CD4-positive, alpha-beta T cell (primary cell): ENCODE data around the gene FGF14. TPM values are rescaled to one million over a fixed set of nuclear protein-coding genes. Genes with fewer than 3 reads are reported as not detected.

ENCODE experiments used
- ATAC-seq: fragments of 200-7000 bp; cut with Tn5 transposase; one replicate; pipeline ENCODE4 v1.10.0; 2022; ENCODE audit warnings: mild to moderate bottlenecking; ENCODE audit not compliant: poor library complexity
- CTCF ChIA-PET: fragments of 350-600 bp; sonication (Branson Sonifier 250); formaldehyde crosslinking; loops from one replicate; lab custom pipeline; 2021; ENCODE audit warnings: antibody characterized with exemption, inconsistent platforms; lab: Charles Lee
- POLR2A ChIA-PET: fragments of 350-600 bp; sonication (Branson Sonifier 250); formaldehyde crosslinking; loops from one replicate; lab custom pipeline; 2021; ENCODE audit warnings: antibody characterized with exemption, inconsistent platforms; lab: Charles Lee
- DNase-seq, 14 experiments: peaks; one replicate each; pipeline ENCODE4 v3.0.0-alpha.2; 2013 to 2020; ENCODE audit warnings: mixed read lengths in 2 of 14
- H3K27ac ChIP-seq, 2 donors: one replicate each; pipeline versions ENCODE4 v1.5.1 to v1.7.0; 2013; ENCODE audit warnings: low read length in 2 of 2, low read depth in 1 of 2, mild to moderate bottlenecking in 1 of 2
- H3K27me3 ChIP-seq, 2 experiments: 1 replicate in 1 of 2; 2 replicates in 1 of 2; pipeline versions ENCODE4 v1.6.1 to v1.7.0; 2013; ENCODE audit warnings: low read length in 2 of 2, control low read depth in 1 of 2, mild to moderate bottlenecking in 1 of 2, moderate library complexity in 1 of 2; ENCODE audit not compliant: insufficient read depth in 2 of 2, control insufficient read depth in 1 of 2
- H3K36me3 ChIP-seq: one replicate; pipeline ENCODE4 v1.6.1; 2013; ENCODE audit warnings: low read length, control low read depth; ENCODE audit not compliant: insufficient read depth
- H3K4me1 ChIP-seq: one replicate; pipeline ENCODE4 v1.6.1; 2013; ENCODE audit warnings: low read length, control low read depth; ENCODE audit not compliant: insufficient read depth
- H3K4me3 ChIP-seq: one replicate; pipeline ENCODE4 v1.5.1; 2013; ENCODE audit warnings: mild to moderate bottlenecking, low read length, moderate library complexity
- H3K9me3 ChIP-seq, 2 experiments: 1 replicate in 1 of 2; 2 replicates in 1 of 2; pipeline versions ENCODE4 v1.6.1 to v1.7.0; 2013; ENCODE audit warnings: low read length in 2 of 2, mild to moderate bottlenecking in 2 of 2, control low read depth in 1 of 2, moderate library complexity in 1 of 2; ENCODE audit not compliant: control insufficient read depth in 1 of 2, insufficient read depth in 1 of 2
- H3K27ac Mint-ChIP-seq: one replicate; pipeline ENCODE4 v1.8.0; 2020; ENCODE audit warnings: mixed read lengths
- H3K27me3 Mint-ChIP-seq: one replicate; pipeline ENCODE4 v1.8.0; 2021; ENCODE audit warnings: mixed read lengths
- H3K36me3 Mint-ChIP-seq: one replicate; pipeline ENCODE4 v1.8.0; 2021; ENCODE audit warnings: low read depth, mixed read lengths
- H3K4me1 Mint-ChIP-seq: one replicate; pipeline ENCODE4 v1.8.0; 2021; ENCODE audit warnings: low read depth, mixed read lengths
- H3K4me3 Mint-ChIP-seq: one replicate; pipeline ENCODE4 v1.8.0; 2020; ENCODE audit warnings: mild to moderate bottlenecking, mixed read lengths
- H3K9me3 Mint-ChIP-seq: one replicate; pipeline ENCODE4 v1.8.0; 2020; ENCODE audit warnings: mixed read lengths
- CTCF ChIP-seq: fragments of 200-600 bp; IDR thresholded peaks from one replicate; pipeline ENCODE4 v1.8.0; 2022; ENCODE audit warnings: antibody characterized with exemption, mild to moderate bottlenecking
- intact Hi-C, 2 experiments: fragments of 100-400 bp; cut with DNase I in 1 of 2; cut with micrococcal nuclease in 1 of 2; formaldehyde crosslinking; loops; one replicate each; pipeline versions ENCODE4 v1.15.1 to v1.9.0; 2023 to 2025; cut with DNase I, micrococcal nuclease
- polyA plus RNA-seq, 2 donors: library from polyadenylated mRNA; unstranded; fragments of 120-200 nt; gene quantifications; one replicate each; pipeline ENCODE4 v1.2.1, GENCODE V29; 2013
- total RNA-seq, 174 experiments: library from RNA in 2 of 174; stranded (reverse) in 2 of 174; gene quantifications; one replicate each; pipeline ENCODE4 v1.2.3 and lab custom pipeline; 2021 to 2026

The FGF14 gene
- total RNA-seq (not detected), total RNA-seq (lab: John Stamatoyannopoulos, UW) (0 to 0.54 (median 0) reads per million in 172 experiments)
- under 0.01 TPM for polyA plus RNA-seq (2013, experiment 1 of 2)
- 0.01 TPM for polyA plus RNA-seq (2013, experiment 2 of 2)

GRCh38 chr13:102401766-102402165 lies at the start of gene FGF14:
FGF14 (minus strand) TSS chr13:102402048.
- H3K27me3 ChIP-seq, result peaks cover 35 to 46% of the 10 kb centered on the region in 2 experiments
- Mint-ChIP-seq H3K27me3 (peaks cover 86% of the 10 kb centered on the region), H3K4me3 (peak within 1 kb of the TSS; percentile 52), H3K36me3 (no peaks in the 10 kb centered on the region), H3K4me1 (peaks cover 27% of the 10 kb centered on the region), H3K27ac (no peak within 1 kb of the TSS), H3K9me3 (no peaks in the 10 kb centered on the region)
- ATAC-seq (no peak), DNase-seq (no peak)
- peaks cover 0 to 8% of the 10 kb centered on the region in 2 experiments for H3K9me3 ChIP-seq
- intact Hi-C loops, result no loop called here
- H3K4me3 ChIP-seq, result peak within 1 kb of the TSS; percentile 57
- no peak within 1 kb of the TSS for H3K27ac ChIP-seq
- ChIA-PET CTCF (no interaction called here), POLR2A (interaction anchor here (0.7 to 1.1 kb wide), 2 partner anchors 190 to 390 kb away, joined by 3 read pairs; no protein-coding TSS in a partner anchor)
- no peak for TF ChIP-seq CTCF
- H3K4me1 ChIP-seq, result peaks cover 30% of the 10 kb centered on the region
- no peaks in the 10 kb centered on the region for H3K36me3 ChIP-seq

- Mint-ChIP-seq H3K4me1 (no peaks in the 10 kb centered on the region), H3K9me3 (peaks cover 3% of the 10 kb centered on the region), H3K27me3 (peaks cover 50% of the 10 kb centered on the region), H3K4me3 (no peak overlapping the region), H3K36me3 (no peaks in the 10 kb centered on the region), H3K27ac (no peak overlapping the region)
- DNase-seq (no peak), ATAC-seq (no peak)
- TF ChIP-seq CTCF, result no peak
- H3K27me3 ChIP-seq, result peaks cover 5 to 7% of the 10 kb centered on the region in 2 experiments
- H3K9me3 ChIP-seq, result peaks cover 0 to 3% of the 10 kb centered on the region in 2 experiments
- POLR2A ChIA-PET, result no interaction called here
- H3K27ac ChIP-seq, result no peak overlapping the region
- CTCF ChIA-PET, result no interaction called here
- intact Hi-C loops, result no loop called here
- H3K36me3 ChIP-seq, result no peaks in the 10 kb centered on the region
- no peak overlapping the region for H3K4me3 ChIP-seq
- no peaks in the 10 kb centered on the region for H3K4me1 ChIP-seq
These were observed 41.4 kb upstream of the FGF14 start for GRCh38 chr13:102443249-102443648.

GRCh38 chr13:102441085-102441484 lies 39.2 kb upstream of the FGF14 start:
- ChIA-PET POLR2A (no interaction called here), CTCF (no interaction called here)
- ATAC-seq, result no peak
- peaks cover 51% of the 10 kb centered on the region for H3K27me3 Mint-ChIP-seq
- Histone ChIP-seq H3K36me3 (no peaks in the 10 kb centered on the region), H3K27ac (no peak overlapping the region), H3K4me3 (no peak overlapping the region), H3K4me1 (no peaks in the 10 kb centered on the region), H3K27me3 (peaks cover 5 to 7% of the 10 kb centered on the region in 2 experiments), H3K9me3 (peaks cover 0 to 3% of the 10 kb centered on the region in 2 experiments)
- DNase-seq, result no peak
- no peak overlapping the region for H3K27ac Mint-ChIP-seq
- H3K4me3 Mint-ChIP-seq, result no peak overlapping the region
- no peak for TF ChIP-seq CTCF
- no peaks in the 10 kb centered on the region for H3K36me3 Mint-ChIP-seq
- intact Hi-C loops, result no loop called here
- H3K9me3 Mint-ChIP-seq, result no peaks in the 10 kb centered on the region
- no peaks in the 10 kb centered on the region for H3K4me1 Mint-ChIP-seq
